ENCODE measurements around the gene UNC5C. TPM values are rescaled to one million over a fixed set of nuclear protein-coding genes. Genes with fewer than 3 reads are reported as not detected.
"Not testable (repeated sequence)": the region's sequence is repeated elsewhere in the genome, so short reads cannot be mapped to it uniquely, and the experiment has no call there.

The UNC5C gene
- total and polyA plus RNA-seq, 2 donors from 2014 or later, result 0.84 to 3.1 TPM

DNA sequence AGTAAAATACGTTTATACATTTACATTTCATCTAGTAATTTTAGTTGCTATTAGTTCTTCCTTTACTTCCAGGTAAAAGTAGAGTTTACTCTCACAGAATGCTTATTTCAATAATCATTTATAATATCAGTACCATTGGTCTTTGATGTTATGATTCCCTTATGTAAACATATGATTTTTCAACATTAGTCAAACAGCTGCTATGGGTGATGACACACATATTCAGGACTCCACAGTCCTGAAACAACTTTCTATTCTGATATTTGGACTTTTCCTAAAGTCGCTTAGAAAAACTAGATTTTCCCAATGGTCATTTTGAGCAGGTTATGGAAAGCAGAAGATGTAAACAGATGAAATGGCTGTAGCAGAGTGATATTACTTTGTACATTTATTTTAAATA is 369.8 kb downstream of the UNC5C start:
- TF ChIP-seq, protein P1, sequence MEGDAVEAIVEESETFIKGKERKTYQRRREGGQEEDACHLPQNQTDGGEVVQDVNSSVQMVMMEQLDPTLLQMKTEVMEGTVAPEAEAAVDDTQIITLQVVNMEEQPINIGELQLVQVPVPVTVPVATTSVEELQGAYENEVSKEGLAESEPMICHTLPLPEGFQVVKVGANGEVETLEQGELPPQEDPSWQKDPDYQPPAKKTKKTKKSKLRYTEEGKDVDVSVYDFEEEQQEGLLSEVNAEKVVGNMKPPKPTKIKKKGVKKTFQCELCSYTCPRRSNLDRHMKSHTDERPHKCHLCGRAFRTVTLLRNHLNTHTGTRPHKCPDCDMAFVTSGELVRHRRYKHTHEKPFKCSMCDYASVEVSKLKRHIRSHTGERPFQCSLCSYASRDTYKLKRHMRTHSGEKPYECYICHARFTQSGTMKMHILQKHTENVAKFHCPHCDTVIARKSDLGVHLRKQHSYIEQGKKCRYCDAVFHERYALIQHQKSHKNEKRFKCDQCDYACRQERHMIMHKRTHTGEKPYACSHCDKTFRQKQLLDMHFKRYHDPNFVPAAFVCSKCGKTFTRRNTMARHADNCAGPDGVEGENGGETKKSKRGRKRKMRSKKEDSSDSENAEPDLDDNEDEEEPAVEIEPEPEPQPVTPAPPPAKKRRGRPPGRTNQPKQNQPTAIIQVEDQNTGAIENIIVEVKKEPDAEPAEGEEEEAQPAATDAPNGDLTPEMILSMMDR (IDR thresholded peaks at IDR 0.05; ENCODE audit: borderline replicate concordance, extremely low read depth, insufficient read depth), result no peak
- no peaks in the 10 kb centered on the region for H3K9me3 ChIP-seq (ENCODE audit: control insufficient read depth in 2 of 3, insufficient read depth in 1 of 3, low read length in 3 of 3)
- H3K27me3 ChIP-seq (ENCODE audit: control insufficient read depth, insufficient read depth, low read length), result no peaks in the 10 kb centered on the region
- DNase-seq (no peak), FAIRE-seq (no peak)
- peaks cover 0 to 11% (median 0%) of the 10 kb centered on the region in 3 donors for H3K36me3 ChIP-seq (ENCODE audit: control insufficient read depth in 2 of 3, insufficient read depth in 3 of 3, low read length in 3 of 3)
- H3K4me3 ChIP-seq (ENCODE audit: low read length in 3 of 3), result no peak overlapping the region
- no peak overlapping the region for H3K27ac ChIP-seq (ENCODE audit: low read depth in 2 of 2, low read length in 2 of 2)
- intact Hi-C loops (cut with DNase I), result no loop called here
- no peaks in the 10 kb centered on the region for H3K4me1 ChIP-seq (ENCODE audit: control insufficient read depth in 2 of 3, insufficient read depth in 2 of 3, low read depth in 1 of 3, low read length in 3 of 3)
- H3K9ac ChIP-seq (ENCODE audit: low read length in 3 of 3), result no peak overlapping the region

DNA sequence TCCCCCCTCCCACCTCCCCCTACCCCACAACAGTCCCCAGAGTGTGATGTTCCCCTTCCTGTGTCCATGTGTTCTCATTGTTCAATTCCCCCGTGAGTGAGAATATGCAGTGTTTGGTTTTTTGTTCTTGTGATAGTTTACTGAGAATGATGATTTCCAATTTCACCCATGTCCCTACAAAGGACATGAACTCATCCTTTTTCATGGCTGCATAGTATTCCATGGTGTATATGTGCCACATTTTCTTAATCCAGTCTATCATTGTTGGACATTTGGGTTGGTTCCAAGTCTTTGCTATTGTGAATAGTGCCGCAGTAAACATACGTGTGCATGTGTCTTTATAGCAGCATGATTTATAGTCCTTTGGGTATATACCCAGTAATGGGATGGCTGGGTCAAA is 377.4 kb downstream of the UNC5C start:
- H3K27me3 ChIP-seq (ENCODE audit: control insufficient read depth, insufficient read depth, low read length); DNase-seq; H3K9ac ChIP-seq (ENCODE audit: low read length in 3 of 3); H3K27ac ChIP-seq (ENCODE audit: low read depth in 2 of 2, low read length in 2 of 2); FAIRE-seq; intact Hi-C loops (cut with DNase I); H3K4me1 ChIP-seq (ENCODE audit: control insufficient read depth in 2 of 3, insufficient read depth in 2 of 3, low read depth in 1 of 3, low read length in 3 of 3); H3K9me3 ChIP-seq (ENCODE audit: control insufficient read depth in 2 of 3, insufficient read depth in 1 of 3, low read length in 3 of 3); H3K4me3 ChIP-seq (ENCODE audit: low read length in 3 of 3); H3K36me3 ChIP-seq (ENCODE audit: control insufficient read depth in 2 of 3, insufficient read depth in 3 of 3, low read length in 3 of 3): not testable (repeated sequence)

DNA sequence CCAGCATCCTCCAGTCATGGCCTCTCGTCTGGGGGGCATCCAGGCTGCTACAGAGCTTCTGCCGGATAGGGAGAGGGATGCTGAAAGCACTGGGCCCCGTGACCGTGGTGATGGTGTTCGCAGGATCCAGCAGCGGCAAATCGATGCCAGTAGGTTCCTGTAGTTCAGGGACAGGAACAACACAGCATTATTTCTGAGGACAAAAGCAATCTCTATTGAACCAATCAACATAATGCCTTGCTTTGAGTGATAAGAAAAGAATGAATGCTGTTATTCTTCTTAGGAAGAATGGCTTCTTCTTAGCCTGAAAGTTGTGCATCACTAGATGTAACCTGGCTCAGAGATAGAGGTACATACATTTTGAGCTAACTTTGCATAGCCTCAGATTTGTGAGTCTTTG is 378.6 kb downstream of the UNC5C start:
- Histone ChIP-seq H3K36me3 (ENCODE audit: control insufficient read depth in 2 of 3, insufficient read depth in 3 of 3, low read length in 3 of 3) (no peaks in the 10 kb centered on the region), H3K27ac (ENCODE audit: low read depth in 2 of 2, low read length in 2 of 2) (no peak overlapping the region), H3K27me3 (ENCODE audit: control insufficient read depth, insufficient read depth, low read length) (no peaks in the 10 kb centered on the region), H3K9me3 (ENCODE audit: control insufficient read depth in 2 of 3, insufficient read depth in 1 of 3, low read length in 3 of 3) (no peaks in the 10 kb centered on the region), H3K4me1 (ENCODE audit: control insufficient read depth in 2 of 3, insufficient read depth in 2 of 3, low read depth in 1 of 3, low read length in 3 of 3) (no peaks in the 10 kb centered on the region), H3K9ac (ENCODE audit: low read length in 3 of 3) (no peak overlapping the region), H3K4me3 (ENCODE audit: low read length in 3 of 3) (no peak overlapping the region)
- DNase-seq, result no peak
- intact Hi-C loops (cut with DNase I), result no loop called here
- FAIRE-seq, result no peak
- TF ChIP-seq, protein P1 (IDR thresholded peaks at IDR 0.05; ENCODE audit: borderline replicate concordance, extremely low read depth, insufficient read depth), result no peak

DNA sequence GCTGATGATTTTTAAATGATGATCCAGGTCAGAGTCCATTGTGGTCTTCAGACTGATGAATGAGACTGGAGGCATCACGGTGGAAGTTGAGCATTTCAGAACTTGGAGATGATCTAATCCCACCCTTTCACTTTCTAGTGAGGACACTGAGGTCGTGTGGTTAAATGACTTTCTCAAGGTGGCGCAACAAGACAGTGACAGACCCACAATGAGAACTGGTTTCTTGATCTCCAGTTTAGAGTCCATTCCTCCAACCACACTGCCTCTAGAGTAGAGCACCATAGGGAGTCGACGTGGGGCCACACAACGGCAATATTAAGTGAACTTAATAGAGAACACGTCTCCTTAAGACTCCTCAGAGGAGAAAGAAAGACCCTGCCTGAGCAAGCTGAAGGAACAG is 381.0 kb downstream of the UNC5C start:
- Histone ChIP-seq H3K9me3 (ENCODE audit: control insufficient read depth in 2 of 3, insufficient read depth in 1 of 3, low read length in 3 of 3) (no peaks in the 10 kb centered on the region), H3K27ac (ENCODE audit: low read depth in 2 of 2, low read length in 2 of 2) (no peak overlapping the region), H3K4me1 (ENCODE audit: control insufficient read depth in 2 of 3, insufficient read depth in 2 of 3, low read depth in 1 of 3, low read length in 3 of 3) (no peaks in the 10 kb centered on the region), H3K9ac (ENCODE audit: low read length in 3 of 3) (no peak overlapping the region), H3K27me3 (ENCODE audit: control insufficient read depth, insufficient read depth, low read length) (no peaks in the 10 kb centered on the region), H3K36me3 (ENCODE audit: control insufficient read depth in 2 of 3, insufficient read depth in 3 of 3, low read length in 3 of 3) (peaks cover 0 to 2% (median 0%) of the 10 kb centered on the region in 3 donors), H3K4me3 (ENCODE audit: low read length in 3 of 3) (no peak overlapping the region)
- FAIRE-seq, result no peak
- TF ChIP-seq, protein P1 (IDR thresholded peaks at IDR 0.05; ENCODE audit: borderline replicate concordance, extremely low read depth, insufficient read depth), result no peak
- no peak for DNase-seq
- intact Hi-C loops (cut with DNase I), result no loop called here
